ENCODE results near the gene COQ4.

DNA sequence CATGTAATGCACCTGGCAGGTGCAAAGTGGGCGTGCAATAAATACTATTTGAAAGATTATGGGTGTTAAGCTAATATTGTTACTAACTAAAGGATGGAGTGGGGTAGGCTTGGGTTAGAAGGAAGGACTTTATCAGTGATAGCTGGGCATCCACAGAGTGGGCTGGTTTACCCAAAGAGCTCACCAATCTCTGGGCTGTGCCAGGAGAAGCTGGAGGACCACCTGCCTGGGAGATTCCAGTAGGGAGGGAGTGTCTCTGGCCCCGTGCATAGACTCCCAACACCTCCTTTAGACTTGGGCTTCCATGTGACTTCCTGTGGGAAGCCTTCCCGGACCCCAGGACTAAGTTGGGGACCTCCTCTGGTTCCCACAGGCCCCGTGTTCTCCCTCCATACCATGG is 42.9 kb downstream of the COQ4 start:
- TF ChIP-seq CTCF (IDR thresholded peaks at IDR 0.05 in 4 of 5, conservative IDR thresholded peaks at IDR 0.05 in 1 of 5), result no peak
- no peak for TF ChIP-seq POLR2A (IDR thresholded peaks at IDR 0.05)
